ENCODE data around the gene CELSR2. TPM values are rescaled to one million over a fixed set of nuclear protein-coding genes. Genes with fewer than 3 reads are reported as not detected.
A peak's percentile ranks its signal among the peaks of the same experiment; 100 is the strongest.
"Not testable (repeated sequence)": the region's sequence is repeated elsewhere in the genome, so short reads cannot be mapped to it uniquely, and the experiment has no call there.

CELSR2 gene
- total RNA-seq, 1 experiment from 2014 or later = 14.9 TPM

DNA sequence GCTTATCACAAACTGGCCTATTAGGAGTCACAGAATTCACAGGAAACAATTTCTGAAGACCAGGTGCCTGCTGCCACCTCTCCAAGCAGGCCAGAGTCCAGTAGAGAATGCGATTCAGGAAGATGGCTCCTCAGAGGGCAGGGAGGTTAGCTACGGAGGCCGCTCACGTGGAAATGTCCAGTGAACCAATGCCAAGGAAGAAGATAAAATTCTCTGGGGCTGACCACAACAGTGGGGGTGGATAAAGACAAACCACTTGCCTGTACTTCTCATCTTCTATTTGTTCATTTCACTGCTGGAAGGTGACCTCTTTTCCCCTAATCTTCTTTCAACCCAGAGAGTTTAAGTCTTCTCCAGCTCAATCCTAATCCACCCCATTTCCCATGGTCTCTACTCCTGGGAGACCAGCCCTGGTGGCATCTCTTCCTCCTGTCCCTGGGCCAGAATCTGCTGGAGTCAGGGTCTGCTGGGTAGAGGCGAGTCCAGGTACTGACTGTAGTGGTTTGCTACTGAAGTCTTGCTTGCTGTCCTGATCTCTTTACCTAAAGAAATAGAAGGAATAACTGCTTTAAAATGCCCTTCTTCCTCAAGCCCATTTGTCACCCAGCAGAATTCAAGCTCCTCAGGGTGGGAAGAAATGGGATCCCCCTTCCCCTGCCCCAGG is 30.4 kb downstream of the CELSR2 start:
- DNase-seq (ENCODE audit: low spot score) = no peak

- no peak for DNase-seq (ENCODE audit: low spot score)
Observed at GRCh38 chr1:109280862-109281261, 31.5 kb downstream of the CELSR2 start.

- DNase-seq (ENCODE audit: low spot score) = no peak
Observed at GRCh38 chr1:109281680-109282496, 32.5 kb downstream of the CELSR2 start.

DNA sequence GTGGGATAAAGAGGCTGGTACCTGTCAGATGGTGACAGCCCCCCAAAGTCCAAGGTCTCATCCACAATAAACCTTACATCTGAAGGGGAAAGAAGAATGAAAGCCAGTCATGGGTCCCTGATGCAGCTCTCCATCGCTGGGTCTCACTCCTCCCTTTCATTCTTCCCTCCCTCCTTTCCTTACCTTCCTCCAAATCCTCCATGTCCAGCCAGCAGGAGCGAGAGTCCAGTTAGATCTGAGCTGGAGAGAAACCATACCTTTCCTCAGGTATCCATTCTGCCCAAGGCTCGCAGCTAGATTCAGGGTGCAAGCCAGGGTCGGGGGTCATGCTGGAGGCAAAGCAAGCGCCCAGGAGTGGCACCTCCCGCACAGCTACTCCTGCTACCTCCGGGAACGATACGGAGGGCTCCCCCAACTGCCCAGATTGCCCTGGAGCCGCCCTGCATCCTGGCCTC is 33.2 kb downstream of the CELSR2 start:
- no peak for DNase-seq (ENCODE audit: low spot score)

- DNase-seq (ENCODE audit: low spot score) = peak; percentile 89
Observed at GRCh38 chr1:109282952-109283747, 33.8 kb downstream of the CELSR2 start, which contains the start of gene PSRC1. Gene PSRC1, minus strand, starts transcription at chr1:109283145.

- no peak for DNase-seq (ENCODE audit: low spot score)
Observed at GRCh38 chr1:109283748-109284600, 34.6 kb downstream of the CELSR2 start.

DNA sequence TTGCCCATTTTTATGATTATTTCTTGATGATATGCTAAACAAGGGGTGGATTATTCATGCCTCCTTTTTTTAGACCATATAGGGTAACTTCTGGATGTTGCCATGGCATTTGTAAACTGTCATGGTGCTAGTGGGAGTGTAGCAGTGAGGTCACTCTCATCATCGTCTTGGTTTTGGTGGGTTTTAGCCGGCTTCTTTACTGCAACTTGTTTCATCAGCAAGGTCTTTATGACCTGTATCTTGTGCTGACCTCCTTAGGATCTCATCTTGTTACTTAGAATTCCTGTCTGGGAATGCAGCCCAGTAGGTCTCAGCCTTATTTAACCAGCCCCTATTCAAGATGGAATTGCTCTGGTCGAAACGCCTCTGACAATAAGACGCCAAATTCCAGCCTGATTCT is 37.4 kb downstream of the CELSR2 start:
- not testable (repeated sequence) for DNase-seq (ENCODE audit: low spot score)

DNA sequence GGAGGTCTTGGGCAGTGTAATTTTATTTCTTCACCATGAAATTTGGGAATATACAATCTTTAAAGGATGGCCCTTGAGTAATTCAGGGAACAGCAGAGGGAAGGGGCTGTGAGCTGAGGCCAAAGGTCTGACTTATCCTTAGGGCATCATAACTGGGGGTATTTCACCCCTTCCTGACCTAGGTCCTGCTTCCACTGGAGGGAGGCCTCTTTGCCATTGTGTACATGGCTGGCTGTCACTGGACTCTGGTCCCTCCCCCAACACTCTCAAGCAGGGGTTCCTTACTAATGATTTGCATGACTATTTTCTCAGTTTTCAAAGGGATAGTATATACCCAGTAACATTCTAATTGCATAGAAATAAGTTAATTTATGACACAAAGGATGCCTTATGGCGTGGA is 40.8 kb downstream of the CELSR2 start:
- no peak for DNase-seq (ENCODE audit: low spot score)

DNA sequence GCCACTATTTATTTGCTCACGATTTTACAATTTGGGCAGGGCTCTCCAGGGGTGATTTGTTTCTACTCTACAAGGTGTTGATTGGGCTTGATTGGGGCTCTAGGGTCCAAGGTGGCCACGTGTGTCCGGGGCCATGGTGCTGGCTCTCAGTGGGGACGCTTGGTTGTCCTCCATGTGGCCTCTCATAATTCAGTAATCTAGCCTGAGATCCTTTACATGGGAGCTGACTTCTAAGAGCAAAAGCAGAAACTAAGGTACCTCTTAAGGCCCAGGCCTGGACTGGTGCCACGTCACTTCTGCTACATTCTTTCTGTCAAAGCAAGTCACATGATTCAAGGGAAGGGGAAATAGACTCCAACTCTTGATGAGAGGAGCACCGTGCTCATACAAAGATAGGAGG is 41.7 kb downstream of the CELSR2 start:
- no peak for DNase-seq (ENCODE audit: low spot score)

GRCh38 chr1:109292364-109292763 is 43.0 kb downstream of the CELSR2 start:
- no peak for DNase-seq (ENCODE audit: low spot score)

- DNase-seq (ENCODE audit: low spot score) = no peak
Observed at GRCh38 chr1:109293026-109293425, 43.7 kb downstream of the CELSR2 start.

DNA sequence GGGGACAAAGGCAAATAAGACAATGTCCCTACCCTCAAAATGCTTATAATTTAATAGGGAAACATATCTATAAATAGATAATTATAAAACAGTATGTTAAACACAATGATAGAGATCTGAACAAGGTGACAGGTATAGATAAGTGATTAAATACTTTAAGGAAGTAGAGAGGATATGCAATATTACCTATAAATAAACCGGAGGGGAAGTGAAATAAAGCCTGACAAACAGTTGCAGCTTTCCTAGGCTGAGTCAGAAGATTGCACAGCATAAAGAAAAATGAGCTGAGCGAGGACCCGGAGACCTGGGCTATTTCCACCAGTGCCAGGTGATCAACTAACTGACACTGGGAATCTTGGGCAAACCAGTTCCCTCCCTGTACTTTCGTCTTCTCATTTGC is 45.1 kb downstream of the CELSR2 start:
- DNase-seq (ENCODE audit: low spot score) = no peak

DNA sequence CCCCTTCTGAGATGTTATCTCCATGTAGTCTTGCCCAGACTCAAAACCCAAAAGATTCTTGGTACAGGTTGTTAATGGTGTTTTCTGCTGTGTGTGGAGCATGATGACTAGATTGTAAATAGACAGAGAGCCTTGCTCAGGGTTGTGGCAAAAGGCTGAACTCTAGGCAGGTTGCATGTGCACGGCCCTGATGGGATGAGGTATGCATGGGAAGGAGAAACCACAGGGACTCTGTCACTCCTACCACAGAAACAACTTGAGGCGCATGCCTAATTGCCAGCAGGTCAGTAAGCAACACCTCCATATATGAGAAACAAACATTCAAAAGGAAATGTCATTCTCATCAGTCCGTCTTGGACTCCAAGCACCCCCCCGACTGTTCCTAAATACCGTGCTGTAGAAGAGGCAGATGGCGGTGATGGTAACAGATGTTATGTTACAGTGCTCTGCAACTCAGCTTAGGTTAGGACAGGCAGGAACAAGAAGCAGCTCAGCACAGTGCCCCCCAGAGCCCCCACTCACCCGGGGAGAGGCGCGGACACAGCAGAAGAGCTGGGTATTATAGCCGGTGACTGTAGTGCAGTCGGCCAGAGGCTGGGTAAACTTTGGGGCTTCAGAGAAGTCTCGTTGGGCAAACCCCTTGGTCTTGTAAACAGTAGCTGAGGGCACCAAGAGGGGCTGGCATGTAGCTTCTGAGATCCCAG is 46.5 kb downstream of the CELSR2 start:
- no peak for DNase-seq (ENCODE audit: low spot score)

DNA sequence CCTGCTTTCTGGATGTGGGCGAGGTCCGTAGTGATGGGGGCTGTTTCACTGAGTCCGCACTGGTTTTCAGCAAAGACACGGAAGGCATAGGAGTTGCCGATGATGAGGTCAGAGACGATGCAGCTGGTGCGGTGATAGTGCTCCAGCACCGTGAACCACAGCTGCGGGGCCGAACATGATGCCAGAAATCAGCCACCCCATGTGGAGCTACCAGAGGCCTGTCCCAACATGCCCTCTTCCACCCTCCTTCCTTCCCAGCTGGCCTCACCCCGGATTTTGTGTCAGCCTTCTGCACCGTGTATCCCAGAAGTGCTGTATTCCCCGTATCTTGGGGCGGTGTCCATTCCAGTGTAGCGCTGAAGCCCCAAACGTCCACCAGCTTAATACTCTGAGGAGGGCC is 47.4 kb downstream of the CELSR2 start:
- no peak for DNase-seq (ENCODE audit: low spot score)

DNA sequence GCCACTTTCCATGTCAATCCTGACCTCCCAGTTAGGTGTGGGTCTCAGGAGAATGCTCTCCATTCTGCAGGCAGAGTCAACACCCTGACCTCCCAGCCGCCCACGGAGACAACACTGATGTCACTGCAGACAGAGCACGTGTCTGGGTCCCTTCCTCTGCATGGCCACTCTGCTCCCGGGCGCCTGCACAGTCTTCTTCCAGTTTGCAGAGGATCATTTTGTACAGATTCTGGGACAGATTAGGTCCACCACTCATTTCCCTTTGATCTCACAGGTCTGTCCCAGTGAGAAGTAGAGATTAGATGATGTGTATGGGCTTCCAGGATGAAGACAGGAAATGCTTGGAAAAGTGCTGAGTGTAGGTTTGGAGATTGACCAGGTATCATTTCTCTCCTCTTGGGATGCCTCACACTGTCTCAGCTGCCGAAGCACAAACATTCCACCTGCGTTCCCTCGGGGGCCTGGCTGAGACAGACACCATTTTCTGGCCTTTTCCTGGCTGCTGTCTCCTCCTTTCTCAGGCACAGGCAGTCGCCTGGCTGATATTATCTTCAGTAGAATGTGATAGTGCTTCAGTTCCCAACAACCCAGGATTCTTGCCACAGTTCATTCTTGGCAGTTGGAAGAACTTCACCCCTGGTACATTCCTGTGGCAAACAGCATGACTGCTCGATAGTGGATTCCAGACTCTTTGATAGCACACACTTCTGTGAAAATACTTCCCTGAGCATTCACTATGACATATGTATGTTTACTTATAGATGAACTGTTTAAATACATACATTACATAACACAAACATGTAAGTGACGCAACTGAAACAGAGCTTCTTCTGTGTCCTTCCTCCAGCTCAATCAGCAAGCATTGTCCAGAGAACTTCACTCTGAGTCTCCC is 49.6 kb downstream of the CELSR2 start:
- peak; percentile 71 for DNase-seq (ENCODE audit: low spot score)

- peak; percentile 29 for DNase-seq (ENCODE audit: low spot score)
Observed at GRCh38 chr1:109299558-109300343, 50.4 kb downstream of the CELSR2 start.

GRCh38 chr1:109300650-109301151 is 51.4 kb downstream of the CELSR2 start:
- no peak for DNase-seq (ENCODE audit: low spot score)

DNA sequence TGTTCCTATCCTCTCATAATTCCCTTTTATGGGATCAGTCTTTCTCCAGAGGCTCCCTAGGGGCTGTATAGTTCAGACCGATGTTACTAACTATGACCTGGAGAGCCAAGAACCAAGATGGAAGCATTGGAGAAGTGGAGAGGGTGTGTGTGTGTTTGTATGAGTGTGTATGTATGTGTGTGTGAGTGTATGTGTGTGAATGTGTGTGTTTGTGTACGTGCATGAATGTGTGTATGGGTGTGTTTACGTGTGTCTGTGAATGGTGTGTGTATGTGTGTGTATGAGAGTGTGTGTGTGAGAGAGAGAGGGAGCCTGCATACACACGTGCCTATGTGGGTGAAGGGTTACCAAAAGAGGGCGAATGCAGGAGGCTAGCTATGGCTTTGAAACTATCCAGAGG is 52.5 kb downstream of the CELSR2 start:
- no peak for DNase-seq (ENCODE audit: low spot score)
